Measurements from ENCODE around the gene CEP112. TPM values are rescaled to one million over a fixed set of nuclear protein-coding genes. Genes with fewer than 3 reads are reported as not detected.

Gene CEP112
- total and polyA plus RNA-seq, 2 of the 8 experiments (the other 6 are each of a cell fraction or from before 2014, with no cell fraction given), result 0.62 to 3.1 TPM

GRCh38 chr17:65656390-65657250 is 535.3 kb downstream of the CEP112 start:
- Histone ChIP-seq H3K36me3 (ENCODE audit: control insufficient read depth in 2 of 4, insufficient read depth in 4 of 4, low read length in 3 of 4) (no peaks in the 10 kb centered on the region), H3K4me3 (ENCODE audit: extremely low read depth in 1 of 4, insufficient read depth in 2 of 4, low read depth in 3 of 4, low read length in 4 of 4) (no peak overlapping the region), H2BK120ac (replicated peaks; ENCODE audit: low read depth, low read length) (no peak overlapping the region), H3K56ac (replicated peaks; ENCODE audit: insufficient read length, low read depth, low read length) (no peak overlapping the region), H4K91ac (replicated peaks; ENCODE audit: insufficient read length, low read length) (no peak overlapping the region), H3K27ac (ENCODE audit: low read depth, low read length) (no peak overlapping the region), H2AK5ac (ENCODE audit: low read depth, low read length) (no peak overlapping the region), H3K79me2 (ENCODE audit: control insufficient read depth in 1 of 2, insufficient read depth in 2 of 2, low read length in 2 of 2) (no peaks in the 10 kb centered on the region), H4K20me1 (replicated peaks in 1 of 2; ENCODE audit: control insufficient read depth in 1 of 2, insufficient read depth in 2 of 2, low read length in 2 of 2) (no peaks in the 10 kb centered on the region), H3K9ac (replicated peaks in 1 of 4; ENCODE audit: extremely low read depth in 1 of 4, low read depth in 3 of 4, low read length in 3 of 4) (no peak overlapping the region), H3K14ac (ENCODE audit: insufficient read length) (no peak overlapping the region), H3K23ac (ENCODE audit: insufficient read length) (no peak overlapping the region), H2BK5ac (ENCODE audit: low read depth, low read length) (no peak overlapping the region), H3K18ac (ENCODE audit: extremely low read depth, low read length) (no peak overlapping the region), H3K4me2 (ENCODE audit: insufficient read depth in 1 of 2, low read depth in 2 of 2, low read length in 2 of 2) (no peak overlapping the region), H3K23me2 (ENCODE audit: low read depth, low read length) (no peaks in the 10 kb centered on the region), H2BK20ac (ENCODE audit: low read length) (no peak overlapping the region), H2BK15ac (ENCODE audit: low read length) (no peak overlapping the region), H3K27me3 (replicated peaks in 1 of 4; ENCODE audit: control insufficient read depth in 3 of 4, extremely low read depth in 1 of 4, insufficient read depth in 3 of 4, low read length in 3 of 4) (no peaks in the 10 kb centered on the region), H4K5ac (ENCODE audit: insufficient read length, low read depth, low read length) (no peak overlapping the region), H3K4ac (replicated peaks; ENCODE audit: insufficient read length, low read depth, low read length) (no peak overlapping the region), H4K8ac (ENCODE audit: extremely low read depth, insufficient read depth, low read length) (no peak overlapping the region), H3K4me1 (replicated peaks in 1 of 4; ENCODE audit: control insufficient read depth in 3 of 4, insufficient read depth in 4 of 4, low read length in 3 of 4) (no peaks in the 10 kb centered on the region), H3K9me3 (ENCODE audit: insufficient read depth in 2 of 2, low read depth in 1 of 2, low read length in 1 of 2) (no peaks in the 10 kb centered on the region), H2BK12ac (ENCODE audit: low read depth, low read length) (no peak overlapping the region), H3K79me1 (ENCODE audit: low read depth, low read length) (no peaks in the 10 kb centered on the region), H2AFZ (ENCODE audit: low read length) (no peak overlapping the region)
- DNase-seq (ENCODE audit: low read depth in 1 of 2, low spot score in 2 of 2) (no peak), FAIRE-seq (no peak)
- CTCF ChIA-PET (ENCODE audit: partially characterized antibody), result no interaction called here
- TF ChIP-seq HDAC6 (IDR thresholded peaks at IDR 0.05; ENCODE audit: low read depth, low read length), result no peak
- TF ChIP-seq SAP30 (IDR thresholded peaks at IDR 0.05; ENCODE audit: insufficient read depth, insufficient replicate concordance, low read length), result no peak
- POLR2A ChIA-PET (ENCODE audit: partially characterized antibody), result no interaction called here
- 96% methylated on average over 7 of the region's 7 CpGs; no CpG with 5 or more reads in 1 of the 2 experiments for WGBS, 2 experiments (ENCODE audit: extremely low coverage in 1 of 2, insufficient coverage in 1 of 2, insufficient read length in 1 of 2, insufficient replicate concordance in 2 of 2, low coverage in 1 of 2, low lambda C conversion rate in 2 of 2, missing lambda C conversion rate in 1 of 2)

Measured in H1 (cell line).